Ishikawa (cell line): ENCODE data around the gene CADM2.

Source experiments
- CEBPB ChIP-seq: IDR thresholded peaks from 2 replicates; pipeline ENCODE4 v1.6.1; 2012
- CREB1 ChIP-seq: IDR thresholded peaks from 2 replicates; pipeline ENCODE4 v1.6.1; 2012; ENCODE audit warnings: low read depth
- EGR1 ChIP-seq: IDR thresholded peaks from 2 replicates; pipeline ENCODE4 v1.6.1; 2012
- EP300 ChIP-seq: IDR thresholded peaks from 2 replicates; pipeline ENCODE4 v1.6.1; 2012; ENCODE audit warnings: borderline replicate concordance
- FOXM1 ChIP-seq: IDR thresholded peaks from 2 replicates; pipeline ENCODE4 v1.6.1; 2012; ENCODE audit warnings: low read depth, borderline replicate concordance
- NFIC ChIP-seq: IDR thresholded peaks from 2 replicates; pipeline ENCODE4 v1.6.1; 2012
- RAD21 ChIP-seq: IDR thresholded peaks from 2 replicates; pipeline ENCODE4 v1.6.1; 2012; ENCODE audit warnings: low read depth
- TAF1 ChIP-seq: IDR thresholded peaks from 2 replicates; pipeline ENCODE4 v1.6.1; 2012; ENCODE audit warnings: low read depth, mild to moderate bottlenecking
- TCF12 ChIP-seq: IDR thresholded peaks from 2 replicates; pipeline ENCODE4 v1.6.1; 2012; ENCODE audit warnings: low read depth
- TEAD4 ChIP-seq: IDR thresholded peaks from 2 replicates; pipeline ENCODE4 v1.6.1; 2012
- YY1 ChIP-seq: IDR thresholded peaks from 2 replicates; pipeline ENCODE4 v1.6.1; 2012; ENCODE audit warnings: low read depth
- ZBTB7A ChIP-seq: IDR thresholded peaks from 2 replicates; pipeline ENCODE4 v1.6.1; 2012; ENCODE audit warnings: low read depth
- TF ChIP-seq, protein P1 (sequence below): IDR thresholded peaks from 2 replicates; pipeline ENCODE4 v1.6.1; 2012; ENCODE audit warnings: low read depth, mild to moderate bottlenecking
- TF ChIP-seq, protein P2 (sequence below): IDR thresholded peaks from 2 replicates; pipeline ENCODE4 v1.6.1; 2012
- TF ChIP-seq, protein P3 (sequence below): IDR thresholded peaks from 2 replicates; pipeline ENCODE4 v1.6.1; 2012

CADM2 gene

GRCh38 chr3:84958495-84959469, at the start of gene CADM2:
Gene CADM2, plus strand, starts transcription at chr3:84958989.
- TF ChIP-seq EGR1 (no peak), EP300 (0 out of 2 replicates have a peak, but pooled peaks have one; percentile 14), YY1 (no peak), TCF12 (no peak), CREB1 (no peak), TAF1 (no peak), NFIC (no peak), FOXM1 (no peak), RAD21 (no peak), TEAD4 (peak; percentile 33; the same call in 1 of the 2 replicates), ZBTB7A (0 out of 2 replicates have a peak, but pooled peaks have one; percentile 53), CEBPB (no peak)
- TF ChIP-seq, protein P1, sequence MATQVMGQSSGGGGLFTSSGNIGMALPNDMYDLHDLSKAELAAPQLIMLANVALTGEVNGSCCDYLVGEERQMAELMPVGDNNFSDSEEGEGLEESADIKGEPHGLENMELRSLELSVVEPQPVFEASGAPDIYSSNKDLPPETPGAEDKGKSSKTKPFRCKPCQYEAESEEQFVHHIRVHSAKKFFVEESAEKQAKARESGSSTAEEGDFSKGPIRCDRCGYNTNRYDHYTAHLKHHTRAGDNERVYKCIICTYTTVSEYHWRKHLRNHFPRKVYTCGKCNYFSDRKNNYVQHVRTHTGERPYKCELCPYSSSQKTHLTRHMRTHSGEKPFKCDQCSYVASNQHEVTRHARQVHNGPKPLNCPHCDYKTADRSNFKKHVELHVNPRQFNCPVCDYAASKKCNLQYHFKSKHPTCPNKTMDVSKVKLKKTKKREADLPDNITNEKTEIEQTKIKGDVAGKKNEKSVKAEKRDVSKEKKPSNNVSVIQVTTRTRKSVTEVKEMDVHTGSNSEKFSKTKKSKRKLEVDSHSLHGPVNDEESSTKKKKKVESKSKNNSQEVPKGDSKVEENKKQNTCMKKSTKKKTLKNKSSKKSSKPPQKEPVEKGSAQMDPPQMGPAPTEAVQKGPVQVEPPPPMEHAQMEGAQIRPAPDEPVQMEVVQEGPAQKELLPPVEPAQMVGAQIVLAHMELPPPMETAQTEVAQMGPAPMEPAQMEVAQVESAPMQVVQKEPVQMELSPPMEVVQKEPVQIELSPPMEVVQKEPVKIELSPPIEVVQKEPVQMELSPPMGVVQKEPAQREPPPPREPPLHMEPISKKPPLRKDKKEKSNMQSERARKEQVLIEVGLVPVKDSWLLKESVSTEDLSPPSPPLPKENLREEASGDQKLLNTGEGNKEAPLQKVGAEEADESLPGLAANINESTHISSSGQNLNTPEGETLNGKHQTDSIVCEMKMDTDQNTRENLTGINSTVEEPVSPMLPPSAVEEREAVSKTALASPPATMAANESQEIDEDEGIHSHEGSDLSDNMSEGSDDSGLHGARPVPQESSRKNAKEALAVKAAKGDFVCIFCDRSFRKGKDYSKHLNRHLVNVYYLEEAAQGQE, result no peak
- TF ChIP-seq, protein P2, sequence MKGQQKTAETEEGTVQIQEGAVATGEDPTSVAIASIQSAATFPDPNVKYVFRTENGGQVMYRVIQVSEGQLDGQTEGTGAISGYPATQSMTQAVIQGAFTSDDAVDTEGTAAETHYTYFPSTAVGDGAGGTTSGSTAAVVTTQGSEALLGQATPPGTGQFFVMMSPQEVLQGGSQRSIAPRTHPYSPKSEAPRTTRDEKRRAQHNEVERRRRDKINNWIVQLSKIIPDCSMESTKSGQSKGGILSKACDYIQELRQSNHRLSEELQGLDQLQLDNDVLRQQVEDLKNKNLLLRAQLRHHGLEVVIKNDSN, result no peak
- TF ChIP-seq, protein P3, sequence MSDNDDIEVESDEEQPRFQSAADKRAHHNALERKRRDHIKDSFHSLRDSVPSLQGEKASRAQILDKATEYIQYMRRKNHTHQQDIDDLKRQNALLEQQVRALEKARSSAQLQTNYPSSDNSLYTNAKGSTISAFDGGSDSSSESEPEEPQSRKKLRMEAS, result peak; percentile 80

DNA sequence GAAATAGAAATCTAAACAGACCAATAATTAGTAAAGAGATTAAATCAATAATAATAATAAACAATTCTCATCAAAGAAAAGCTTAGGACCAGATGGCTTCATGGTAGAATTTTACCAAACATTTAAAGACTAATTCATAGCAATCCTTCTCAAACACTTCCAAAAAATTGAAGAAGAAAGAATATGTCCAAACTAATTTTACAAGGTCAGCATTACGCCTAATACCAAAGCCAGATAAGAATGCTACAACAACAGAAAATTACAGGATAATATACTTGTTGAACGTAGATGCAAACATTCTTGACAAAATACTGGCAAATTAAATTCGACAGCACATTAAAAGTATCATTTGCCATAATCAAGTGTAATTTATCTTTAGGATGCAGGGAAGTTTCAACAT, 36.1 kb upstream of the CADM2 start:
- TF ChIP-seq CEBPB (no peak), NFIC (no peak), TEAD4 (no peak), FOXM1 (no peak), EGR1 (no peak), TAF1 (no peak), YY1 (no peak), CREB1 (no peak), EP300 (no peak), RAD21 (no peak), ZBTB7A (no peak), TCF12 (no peak)
- TF ChIP-seq, protein P3, result no peak
- TF ChIP-seq, protein P1, result no peak
- TF ChIP-seq, protein P2, result no peak

DNA sequence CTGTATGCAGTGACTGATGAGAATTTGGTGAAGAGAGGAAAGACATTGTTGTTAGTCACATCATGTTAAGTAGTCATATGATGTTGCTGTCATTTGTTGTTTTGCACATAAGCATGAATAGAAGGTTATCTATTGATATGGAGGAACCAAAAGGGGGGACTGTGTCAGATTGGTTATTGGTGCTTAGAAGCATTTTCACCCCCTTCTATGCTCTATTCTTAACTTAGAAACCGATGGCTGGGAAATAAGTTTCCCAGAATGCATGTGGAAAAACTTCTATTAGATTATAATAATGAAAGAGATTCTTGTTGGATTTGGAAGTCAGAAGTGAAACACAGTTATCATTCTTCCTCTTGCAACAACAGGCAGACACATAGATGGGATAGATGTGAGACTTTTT, 33.2 kb upstream of the CADM2 start:
- TF ChIP-seq TAF1 (no peak), YY1 (no peak), NFIC (no peak), CEBPB (no peak), TEAD4 (no peak)
- TF ChIP-seq, protein P2, result no peak
- TF ChIP-seq, protein P1, result no peak
- TF ChIP-seq, protein P3, result no peak
